Endothelial cell (in vitro differentiated cells): ENCODE results near the gene NPAS2. TPM values are rescaled to one million over a fixed set of nuclear protein-coding genes. Genes with fewer than 3 reads are reported as not detected.

Source experiments
- DNase-seq: peaks from one replicate; pipeline ENCODE4 v3.0.0; 2021; ENCODE audit warnings: low spot score
- H3K27ac Mint-ChIP-seq: one replicate; pipeline ENCODE4 v1.8.0; 2021; ENCODE audit warnings: mixed read lengths, inconsistent platforms; ENCODE audit not compliant: unreplicated experiment
- H3K27me3 Mint-ChIP-seq: one replicate; pipeline ENCODE4 v1.8.0; 2021; ENCODE audit warnings: mild to moderate bottlenecking, moderate library complexity, mixed read lengths, inconsistent platforms; ENCODE audit not compliant: unreplicated experiment
- H3K36me3 Mint-ChIP-seq: one replicate; pipeline ENCODE4 v1.8.0; 2021; ENCODE audit warnings: mild to moderate bottlenecking, low read depth, mixed read lengths, inconsistent platforms; ENCODE audit not compliant: unreplicated experiment
- H3K4me1 Mint-ChIP-seq: one replicate; pipeline ENCODE4 v1.8.0; 2021; ENCODE audit warnings: mild to moderate bottlenecking, mixed read lengths, inconsistent platforms; ENCODE audit not compliant: unreplicated experiment
- H3K4me3 Mint-ChIP-seq: one replicate; pipeline ENCODE4 v1.8.0; 2021; ENCODE audit warnings: mild to moderate bottlenecking, mixed read lengths, inconsistent platforms; ENCODE audit not compliant: unreplicated experiment
- H3K9me3 Mint-ChIP-seq: one replicate; pipeline ENCODE4 v1.8.0; 2021; ENCODE audit warnings: mixed read lengths, inconsistent platforms; ENCODE audit not compliant: unreplicated experiment
- total RNA-seq: library from RNA; stranded (reverse); fragmentation: NEBNext Ultra II Directional; extraction: Animal tissue kit (Norgen Biotek cat#: 25700); gene quantifications from one replicate; pipeline ENCODE4 v1.2.1, GENCODE V29; 2021; ENCODE audit not compliant: unreplicated experiment
- TF ChIP-seq, protein P1 (sequence below): fragments of 200-600 bp; sonication (generic); IDR thresholded peaks from one replicate; pipeline ENCODE4 v1.5.0; 2021; ENCODE audit warnings: antibody characterized with exemption; ENCODE audit not compliant: unreplicated experiment

Gene NPAS2
- total RNA-seq, 1 donor from 2014 or later = 70.1 TPM

- Mint-ChIP-seq H3K27me3 (peaks cover 9% of the 10 kb centered on the region), H3K4me1 (peaks cover 65% of the 10 kb centered on the region), H3K27ac (peak overlapping the region; percentile 48), H3K9me3 (no peaks in the 10 kb centered on the region), H3K36me3 (peaks cover 64% of the 10 kb centered on the region), H3K4me3 (peak overlapping the region; percentile 33)
- TF ChIP-seq, protein P1, sequence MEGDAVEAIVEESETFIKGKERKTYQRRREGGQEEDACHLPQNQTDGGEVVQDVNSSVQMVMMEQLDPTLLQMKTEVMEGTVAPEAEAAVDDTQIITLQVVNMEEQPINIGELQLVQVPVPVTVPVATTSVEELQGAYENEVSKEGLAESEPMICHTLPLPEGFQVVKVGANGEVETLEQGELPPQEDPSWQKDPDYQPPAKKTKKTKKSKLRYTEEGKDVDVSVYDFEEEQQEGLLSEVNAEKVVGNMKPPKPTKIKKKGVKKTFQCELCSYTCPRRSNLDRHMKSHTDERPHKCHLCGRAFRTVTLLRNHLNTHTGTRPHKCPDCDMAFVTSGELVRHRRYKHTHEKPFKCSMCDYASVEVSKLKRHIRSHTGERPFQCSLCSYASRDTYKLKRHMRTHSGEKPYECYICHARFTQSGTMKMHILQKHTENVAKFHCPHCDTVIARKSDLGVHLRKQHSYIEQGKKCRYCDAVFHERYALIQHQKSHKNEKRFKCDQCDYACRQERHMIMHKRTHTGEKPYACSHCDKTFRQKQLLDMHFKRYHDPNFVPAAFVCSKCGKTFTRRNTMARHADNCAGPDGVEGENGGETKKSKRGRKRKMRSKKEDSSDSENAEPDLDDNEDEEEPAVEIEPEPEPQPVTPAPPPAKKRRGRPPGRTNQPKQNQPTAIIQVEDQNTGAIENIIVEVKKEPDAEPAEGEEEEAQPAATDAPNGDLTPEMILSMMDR = no peak
- DNase-seq = no peak
Observed at GRCh38 chr2:100905132-100905805, 85.3 kb downstream of the NPAS2 start.

DNA sequence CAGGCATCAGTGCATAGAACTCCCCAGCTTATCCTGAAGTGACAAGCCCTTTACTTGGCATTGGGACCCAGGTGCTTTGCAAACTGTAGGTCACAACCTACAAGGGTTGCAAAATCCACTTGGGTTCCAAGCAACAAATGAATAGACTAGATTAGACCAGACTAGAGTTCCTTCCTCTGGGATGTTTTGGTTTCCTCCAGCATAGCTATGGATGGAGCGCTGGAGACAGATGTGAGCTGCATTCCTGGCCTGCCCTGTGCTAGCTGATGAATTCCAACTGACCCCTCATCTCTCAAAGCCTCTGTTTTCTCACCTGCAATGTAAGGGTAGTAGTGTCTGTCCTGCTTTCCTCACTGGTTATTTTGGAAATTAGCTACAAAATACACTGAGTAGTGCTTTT is 86.2 kb downstream of the NPAS2 start:
- peaks cover 65% of the 10 kb centered on the region for H3K4me1 Mint-ChIP-seq
- H3K27ac Mint-ChIP-seq = peak overlapping the region; percentile 50
- H3K9me3 Mint-ChIP-seq = no peaks in the 10 kb centered on the region
- no peak for DNase-seq
- H3K36me3 Mint-ChIP-seq = peaks cover 56% of the 10 kb centered on the region
- peaks cover 9% of the 10 kb centered on the region for H3K27me3 Mint-ChIP-seq
- TF ChIP-seq, protein P1 = no peak
- H3K4me3 Mint-ChIP-seq = no peak overlapping the region

DNA sequence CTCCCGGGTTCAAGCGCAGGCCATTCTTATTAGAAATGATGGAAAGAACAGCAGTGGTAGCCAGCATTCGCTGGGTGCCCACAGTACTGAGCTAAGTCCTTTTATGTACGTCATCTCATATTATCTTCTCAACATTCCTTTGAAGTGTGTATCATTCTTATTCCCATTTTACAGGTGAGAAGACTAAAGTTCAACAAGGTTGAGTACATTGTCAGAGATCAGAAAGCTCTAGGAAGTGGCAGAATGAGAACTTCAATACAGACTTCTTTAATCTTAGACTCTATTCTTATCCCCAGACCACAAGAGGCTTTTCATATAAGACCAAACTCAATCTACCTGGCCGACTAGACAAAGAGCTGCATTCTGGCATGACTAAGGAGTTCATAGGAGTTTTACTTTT is 86.7 kb downstream of the NPAS2 start:
- TF ChIP-seq, protein P1 = no peak
- H3K27ac Mint-ChIP-seq = no peak overlapping the region
- H3K27me3 Mint-ChIP-seq = peaks cover 9% of the 10 kb centered on the region
- H3K9me3 Mint-ChIP-seq = no peaks in the 10 kb centered on the region
- peaks cover 51% of the 10 kb centered on the region for H3K36me3 Mint-ChIP-seq
- H3K4me3 Mint-ChIP-seq = no peak overlapping the region
- DNase-seq = no peak
- peaks cover 65% of the 10 kb centered on the region for H3K4me1 Mint-ChIP-seq

- Mint-ChIP-seq H3K9me3 (no peaks in the 10 kb centered on the region), H3K4me1 (peaks cover 53% of the 10 kb centered on the region)
Observed at GRCh38 chr2:100907832-100908231, 87.9 kb downstream of the NPAS2 start.

GRCh38 chr2:100909534-100910081 is 89.7 kb downstream of the NPAS2 start:
- Mint-ChIP-seq H3K36me3 (peaks cover 58% of the 10 kb centered on the region), H3K9me3 (no peaks in the 10 kb centered on the region), H3K27me3 (peaks cover 6% of the 10 kb centered on the region), H3K27ac (no peak overlapping the region), H3K4me3 (no peak overlapping the region), H3K4me1 (peaks cover 42% of the 10 kb centered on the region)
- no peak for DNase-seq
- TF ChIP-seq, protein P1 = no peak

More at GRCh38 chr2:100907832-100908231, 87.9 kb downstream of the NPAS2 start:
- no peak overlapping the region for H3K27ac Mint-ChIP-seq
- H3K27me3 Mint-ChIP-seq = peaks cover 5% of the 10 kb centered on the region
- H3K36me3 Mint-ChIP-seq = peaks cover 46% of the 10 kb centered on the region
- TF ChIP-seq, protein P1 = no peak
- DNase-seq = no peak
- peak overlapping the region; percentile 47 for H3K4me3 Mint-ChIP-seq
